Mucosa of descending colon (tissue), 3 donors: ENCODE measurements around the gene UQCRHL. TPM values are rescaled to one million over a fixed set of nuclear protein-coding genes. Genes with fewer than 3 reads are reported as not detected.
A peak's percentile ranks its signal among the peaks of the same experiment; 100 is the strongest.

Experiments used
- ATAC-seq: fragments of 200-7000 bp; cut with Tn5 transposase; one replicate; pipeline ENCODE4 v1.9.1; 2020; ENCODE audit warnings: mild to moderate bottlenecking, moderate library complexity
- DNase-seq, 3 donors: peaks; one replicate each; pipeline ENCODE4 v3.0.0-alpha.2; 2020
- H3K36me3 ChIP-seq: fragments of 200-600 bp; one replicate; pipeline ENCODE4 v1.8.0; 2021; ENCODE audit warnings: low read depth, mild to moderate bottlenecking
- H3K4me1 ChIP-seq: fragments of 200-600 bp; one replicate; pipeline ENCODE4 v1.8.0; 2021; ENCODE audit warnings: low read depth, mild to moderate bottlenecking
- H3K4me3 ChIP-seq: fragments of 200-600 bp; one replicate; pipeline ENCODE4 v1.8.0; 2021; ENCODE audit warnings: mild to moderate bottlenecking
- H3K9me3 ChIP-seq: fragments of 200-600 bp; one replicate; pipeline ENCODE4 v1.8.0; 2021; ENCODE audit warnings: mild to moderate bottlenecking
- intact Hi-C, 2 donors: fragments of 100-400 bp; cut with DNase I in 1 of 2; cut with micrococcal nuclease in 1 of 2; formaldehyde crosslinking; loops; one replicate each; pipeline versions ENCODE4 v1.11.0 to v1.11.1; 2022; cut with DNase I, micrococcal nuclease
- total RNA-seq, 3 donors: library from RNA; stranded (reverse); fragmentation: NEBNext Ultra II Directional in 2 of 3; extraction: Animal tissue kit (Norgen Biotek cat#: 25700) in 2 of 3; gene quantifications; one replicate each; pipeline versions ENCODE4 v1.2.1 to v1.2.4, GENCODE V29; 2021 to 2023
- TF ChIP-seq, protein P1 (sequence below): fragments of 200-600 bp; IDR thresholded peaks from one replicate; pipeline ENCODE4 v1.8.0; 2022; ENCODE audit warnings: antibody characterized with exemption, mild to moderate bottlenecking
- donor health status: DM: no; HTN: no; CAD: no; lungs with moderate emphysema.
- donor health status: DM: no; HTN: no; CAD: no.
- donor health status: DM: no; HTN: yes; CAD: no.

Gene UQCRHL
- total RNA-seq, 3 donors from 2014 or later = 1.7 to 2.4 (median 2.1) TPM

DNA sequence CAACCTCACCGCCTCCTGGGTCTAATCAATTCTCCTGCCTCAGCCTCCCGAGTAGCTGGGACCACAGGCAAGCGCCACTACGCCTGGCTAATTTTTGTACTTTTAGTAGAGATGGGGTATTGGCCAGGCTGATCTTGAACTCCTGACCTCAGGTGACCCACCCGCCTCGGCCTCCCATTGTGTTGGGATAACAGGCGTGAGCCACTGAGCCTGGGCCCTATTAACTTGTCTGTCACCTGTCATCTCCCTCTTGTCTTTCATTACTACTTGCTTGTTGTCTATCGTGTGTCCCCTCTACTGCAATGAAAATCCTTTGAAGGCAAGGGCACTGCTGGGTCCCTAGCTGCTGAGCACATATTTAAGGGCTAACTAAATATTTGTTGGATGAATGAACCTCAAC, 3.4 kb downstream of the UQCRHL start:
- no peaks in the 10 kb centered on the region for H3K36me3 ChIP-seq
- DNase-seq (no peak), ATAC-seq (no peak)

DNA sequence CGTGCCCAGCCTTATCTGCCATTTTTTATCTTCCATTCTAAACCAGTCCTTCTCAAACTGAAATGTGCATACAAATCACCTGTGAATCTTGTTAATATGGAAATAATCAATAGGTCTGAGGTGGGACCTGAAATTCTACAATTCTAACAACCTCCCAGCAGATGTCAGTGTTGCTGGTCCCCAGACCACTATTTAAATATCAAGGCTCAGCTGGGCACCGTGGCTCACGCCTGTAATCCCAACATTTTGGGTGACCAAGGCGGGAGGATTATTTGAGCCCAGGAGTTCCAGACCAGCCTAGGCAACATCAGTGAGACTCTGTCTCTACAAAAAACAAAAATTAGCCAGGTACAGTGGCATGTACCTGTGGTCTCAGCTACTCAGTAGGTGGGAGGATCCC, 4.1 kb downstream of the UQCRHL start:
- H3K4me3 ChIP-seq = no peak overlapping the region
- DNase-seq = no peak
- peaks cover 22% of the 10 kb centered on the region for H3K4me1 ChIP-seq
- no peaks in the 10 kb centered on the region for H3K9me3 ChIP-seq
- intact Hi-C loops = loop anchor here in 1 of 2 donors (10.0 kb wide), 1 partner anchor 191 kb away; no protein-coding TSS in a partner anchor
- H3K36me3 ChIP-seq = no peaks in the 10 kb centered on the region
- TF ChIP-seq, protein P1, sequence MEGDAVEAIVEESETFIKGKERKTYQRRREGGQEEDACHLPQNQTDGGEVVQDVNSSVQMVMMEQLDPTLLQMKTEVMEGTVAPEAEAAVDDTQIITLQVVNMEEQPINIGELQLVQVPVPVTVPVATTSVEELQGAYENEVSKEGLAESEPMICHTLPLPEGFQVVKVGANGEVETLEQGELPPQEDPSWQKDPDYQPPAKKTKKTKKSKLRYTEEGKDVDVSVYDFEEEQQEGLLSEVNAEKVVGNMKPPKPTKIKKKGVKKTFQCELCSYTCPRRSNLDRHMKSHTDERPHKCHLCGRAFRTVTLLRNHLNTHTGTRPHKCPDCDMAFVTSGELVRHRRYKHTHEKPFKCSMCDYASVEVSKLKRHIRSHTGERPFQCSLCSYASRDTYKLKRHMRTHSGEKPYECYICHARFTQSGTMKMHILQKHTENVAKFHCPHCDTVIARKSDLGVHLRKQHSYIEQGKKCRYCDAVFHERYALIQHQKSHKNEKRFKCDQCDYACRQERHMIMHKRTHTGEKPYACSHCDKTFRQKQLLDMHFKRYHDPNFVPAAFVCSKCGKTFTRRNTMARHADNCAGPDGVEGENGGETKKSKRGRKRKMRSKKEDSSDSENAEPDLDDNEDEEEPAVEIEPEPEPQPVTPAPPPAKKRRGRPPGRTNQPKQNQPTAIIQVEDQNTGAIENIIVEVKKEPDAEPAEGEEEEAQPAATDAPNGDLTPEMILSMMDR = no peak
- no peak for ATAC-seq

More for the DNA sequence above, 3.4 kb downstream of the UQCRHL start:
- H3K4me1 ChIP-seq = peaks cover 19% of the 10 kb centered on the region
- no peaks in the 10 kb centered on the region for H3K9me3 ChIP-seq
- no peak overlapping the region for H3K4me3 ChIP-seq
- intact Hi-C loops = loop anchor here in 1 of 2 donors (10.0 kb wide), 1 partner anchor 191 kb away; no protein-coding TSS in a partner anchor
- TF ChIP-seq, protein P1 = no peak

DNA sequence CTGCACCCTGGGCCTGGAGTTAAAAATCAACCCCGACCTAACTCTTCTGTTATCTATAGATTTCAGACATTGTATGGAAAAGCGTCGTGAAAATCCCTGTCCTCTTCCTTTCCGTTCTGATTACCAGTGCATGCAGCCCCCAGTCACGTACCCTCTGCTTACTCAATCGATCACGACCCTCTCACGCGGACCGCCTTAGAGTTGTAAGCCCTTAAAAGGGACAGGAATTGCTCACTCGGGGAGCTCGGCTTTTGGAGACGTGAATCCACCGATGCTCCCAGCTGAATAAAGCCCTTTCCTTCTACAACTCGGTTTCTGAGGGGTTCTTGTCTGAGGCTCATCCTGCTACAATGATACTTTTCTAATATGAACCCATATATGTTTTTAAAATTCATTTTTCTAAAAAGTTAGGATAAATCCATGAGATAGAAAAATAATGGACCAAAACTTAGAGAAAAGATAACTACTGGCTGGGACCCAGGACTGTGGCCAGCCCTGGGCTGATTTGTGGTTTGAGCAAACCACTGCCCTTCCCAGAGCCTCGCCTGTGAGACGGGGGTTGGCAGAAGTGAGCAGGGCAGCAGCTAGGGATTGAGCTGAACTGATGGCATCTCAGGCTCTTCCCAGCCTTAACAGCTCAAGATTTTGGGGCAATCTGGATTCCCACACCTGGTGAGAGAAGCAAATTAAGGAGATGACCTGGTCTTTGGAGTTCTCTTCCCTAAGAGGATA, 5.0 kb downstream of the UQCRHL start:
- no peak overlapping the region for H3K4me3 ChIP-seq
- intact Hi-C loops = loop anchor here in 1 of 2 donors (10.0 kb wide), 1 partner anchor 192 kb away; no protein-coding TSS in a partner anchor
- no peak for DNase-seq
- ATAC-seq = no peak
- peaks cover 26% of the 10 kb centered on the region for H3K4me1 ChIP-seq
- TF ChIP-seq, protein P1 = no peak
- H3K36me3 ChIP-seq = no peaks in the 10 kb centered on the region
- H3K9me3 ChIP-seq = no peaks in the 10 kb centered on the region

DNA sequence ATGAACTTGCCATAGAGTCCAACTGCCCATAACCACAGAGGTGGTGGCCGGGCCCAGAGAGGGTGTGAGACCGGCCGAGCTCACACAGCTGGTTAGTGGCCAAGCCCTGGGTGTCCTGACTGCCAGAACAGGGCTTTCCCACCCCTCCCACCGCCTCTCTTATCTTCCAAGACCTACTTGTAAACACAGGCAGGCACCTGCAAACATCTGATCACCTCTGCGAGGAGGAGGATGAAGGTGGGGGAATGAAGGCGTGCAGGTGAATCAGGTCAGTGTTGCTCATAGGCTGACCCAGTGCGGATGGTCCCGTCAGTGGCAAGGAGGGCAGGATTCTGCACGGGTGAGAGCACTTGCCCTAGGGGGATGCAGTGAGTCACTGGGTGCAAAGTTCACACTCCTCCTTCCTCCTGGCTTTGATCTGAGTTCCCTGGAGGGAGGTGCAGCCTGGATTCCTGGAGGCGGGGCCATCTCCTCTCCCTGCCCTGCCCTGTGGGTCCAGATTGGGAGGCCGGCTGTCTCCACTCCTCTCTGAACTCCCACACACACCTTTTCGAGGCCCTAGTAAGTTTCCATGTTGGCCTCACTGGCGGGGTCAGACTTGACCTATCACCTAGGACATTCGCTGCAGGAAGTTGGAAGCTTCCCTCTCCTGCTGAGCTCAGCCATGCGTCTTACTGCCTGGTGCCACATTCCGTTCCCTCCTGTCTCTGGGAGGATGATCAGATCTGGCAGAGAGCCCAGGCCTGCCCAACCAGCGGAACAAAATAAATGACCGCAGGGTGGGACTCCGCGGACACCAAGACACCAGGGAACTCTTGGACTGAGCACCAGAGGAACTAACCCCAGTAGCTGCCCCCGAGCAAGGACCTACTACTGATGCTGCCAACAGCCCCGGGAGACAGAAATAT, 7.3 kb downstream of the UQCRHL start:
- Histone ChIP-seq H3K4me1 (peaks cover 39% of the 10 kb centered on the region), H3K4me3 (no peak overlapping the region), H3K9me3 (no peaks in the 10 kb centered on the region), H3K36me3 (no peaks in the 10 kb centered on the region)
- ATAC-seq (peak; percentile 85), DNase-seq (peak; percentile 87 to 92 (median 91))
- TF ChIP-seq, protein P1 = no peak
- intact Hi-C loops = loop anchor here in 1 of 2 donors (10.0 kb wide), 1 partner anchor 195 kb away; no protein-coding TSS in a partner anchor

DNA sequence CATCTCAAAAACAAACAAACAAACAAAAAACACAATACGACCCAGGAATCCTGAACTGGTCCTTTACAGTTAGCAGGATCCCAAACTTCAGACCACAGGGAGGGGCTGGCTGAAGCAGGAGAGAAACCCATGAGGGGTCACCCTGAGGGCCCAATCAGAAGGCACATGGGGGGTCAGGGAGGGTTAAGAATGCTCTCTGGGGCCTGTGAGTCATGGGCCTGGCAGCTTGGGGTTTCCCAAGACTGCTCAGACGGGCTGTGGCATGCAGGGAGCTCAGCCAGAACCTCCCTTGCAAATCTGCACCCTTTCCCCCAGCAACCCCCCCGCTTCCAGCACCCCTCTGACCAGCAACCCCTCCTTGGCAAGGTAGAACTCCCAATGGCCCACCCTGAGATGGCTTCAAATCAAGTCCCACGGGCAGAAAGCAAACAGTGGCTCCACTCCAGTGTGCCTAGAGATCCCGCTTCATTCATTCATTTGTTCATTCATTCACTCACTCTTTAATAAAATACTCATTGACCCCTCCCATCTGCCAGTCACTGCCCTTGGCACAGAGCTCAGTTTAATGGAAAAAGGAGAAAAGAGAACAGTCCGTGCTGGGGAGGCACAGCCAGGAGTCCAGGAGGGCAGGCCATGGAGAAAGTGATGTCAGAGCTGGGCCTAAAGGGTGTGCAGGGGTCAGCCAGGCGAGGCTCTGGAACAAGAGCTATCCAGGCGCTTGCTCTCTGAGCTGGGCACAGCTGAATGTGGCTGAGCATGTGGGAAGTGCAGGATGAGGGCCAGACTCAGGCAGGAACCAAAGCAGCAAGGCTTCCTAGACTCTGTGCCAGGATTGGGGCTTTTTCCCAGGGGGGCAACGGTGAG, 8.2 kb downstream of the UQCRHL start:
- H3K36me3 ChIP-seq = no peaks in the 10 kb centered on the region
- H3K9me3 ChIP-seq = no peaks in the 10 kb centered on the region
- TF ChIP-seq, protein P1 = no peak
- H3K4me1 ChIP-seq = peaks cover 48% of the 10 kb centered on the region
- intact Hi-C loops = no loop called here
- ATAC-seq = peak; percentile 27
- no peak overlapping the region for H3K4me3 ChIP-seq
- DNase-seq = peak in 2 of 3 donors; percentile 59 to 76
